ENCODE measurements around the gene SYT1. TPM values are rescaled to one million over a fixed set of nuclear protein-coding genes. Genes with fewer than 3 reads are reported as not detected.

Gene SYT1
- polyA plus RNA-seq, 2 donors = 0.04 to 0.09 TPM

DNA sequence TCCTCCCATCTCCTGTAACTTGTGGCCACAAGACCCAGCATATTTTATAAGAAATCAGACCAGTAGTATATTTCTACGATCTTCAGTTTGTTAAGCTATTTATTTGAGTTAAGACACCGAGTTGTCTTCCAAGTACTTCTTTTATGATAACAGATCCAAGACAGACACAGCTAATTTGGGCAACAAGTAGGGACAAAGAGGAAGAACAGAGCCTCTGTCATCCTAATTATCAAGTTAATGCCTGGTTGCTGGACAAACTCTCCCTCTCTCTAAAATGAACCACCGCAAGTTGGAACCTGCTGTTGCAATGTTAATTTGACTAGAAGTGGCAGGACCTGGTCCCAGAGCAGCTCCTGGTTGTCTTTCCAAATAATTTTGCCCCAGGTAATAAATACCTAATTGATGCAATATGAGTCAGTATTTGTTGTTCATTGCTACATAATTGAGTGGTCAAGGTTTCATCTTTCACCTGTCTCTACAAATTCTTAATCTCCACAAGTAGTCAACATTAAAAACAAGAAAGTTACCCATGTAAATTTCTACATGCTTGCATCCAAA, 502.5 kb downstream of the SYT1 start:
- 44 to 49% methylated on average over 3 of the region's 3 CpGs for WGBS, 2 donors
- Histone ChIP-seq H3K9me3 (ENCODE audit: control insufficient read depth in 2 of 2, insufficient read depth in 1 of 2, low read depth in 1 of 2, low read length in 1 of 2) (no peaks in the 10 kb centered on the region), H3K4me3 (ENCODE audit: low read depth in 1 of 2, low read length in 2 of 2) (no peak overlapping the region), H3K27ac (ENCODE audit: low read depth in 2 of 2, low read length in 1 of 2) (no peak overlapping the region), H3K36me3 (ENCODE audit: control insufficient read depth in 2 of 2, insufficient read depth in 2 of 2, low read length in 1 of 2) (no peaks in the 10 kb centered on the region), H3K27me3 (ENCODE audit: control insufficient read depth in 1 of 2, insufficient read depth in 2 of 2, low read length in 2 of 2) (no peaks in the 10 kb centered on the region), H3K4me1 (ENCODE audit: control insufficient read depth in 2 of 2, insufficient read depth in 2 of 2, low read length in 1 of 2) (no peaks in the 10 kb centered on the region)

DNA sequence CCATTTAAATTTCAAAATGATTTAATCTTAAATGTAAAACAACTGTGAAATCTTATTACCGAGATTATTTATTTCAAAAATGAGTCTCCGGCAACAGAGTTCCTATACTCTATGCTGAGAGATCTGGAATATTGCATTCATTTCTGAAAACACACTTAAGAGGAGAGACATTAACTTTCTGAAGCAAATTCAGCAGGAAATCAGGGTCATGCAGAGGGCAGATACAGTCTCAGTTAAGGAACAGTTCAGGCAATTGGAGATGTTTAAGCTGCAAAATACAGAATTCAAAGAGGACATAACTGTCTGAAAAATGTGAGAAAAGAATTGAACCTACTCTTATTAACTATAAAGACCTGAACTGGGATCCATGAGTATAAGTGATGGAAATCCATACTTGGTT, 505.4 kb downstream of the SYT1 start:
- H3K4me1 ChIP-seq (ENCODE audit: control insufficient read depth in 2 of 2, insufficient read depth in 2 of 2, low read length in 1 of 2) = no peaks in the 10 kb centered on the region
- 72 to 82% methylated on average over 2 of the region's 2 CpGs for WGBS, 2 donors
- H3K36me3 ChIP-seq (ENCODE audit: control insufficient read depth in 2 of 2, insufficient read depth in 2 of 2, low read length in 1 of 2) = no peaks in the 10 kb centered on the region
- H3K27ac ChIP-seq (ENCODE audit: low read depth in 2 of 2, low read length in 1 of 2) = no peak overlapping the region
- H3K27me3 ChIP-seq (ENCODE audit: control insufficient read depth in 1 of 2, insufficient read depth in 2 of 2, low read length in 2 of 2) = no peaks in the 10 kb centered on the region
- H3K9me3 ChIP-seq (ENCODE audit: control insufficient read depth in 2 of 2, insufficient read depth in 1 of 2, low read depth in 1 of 2, low read length in 1 of 2) = no peaks in the 10 kb centered on the region
- H3K4me3 ChIP-seq (ENCODE audit: low read depth in 1 of 2, low read length in 2 of 2) = no peak overlapping the region

DNA sequence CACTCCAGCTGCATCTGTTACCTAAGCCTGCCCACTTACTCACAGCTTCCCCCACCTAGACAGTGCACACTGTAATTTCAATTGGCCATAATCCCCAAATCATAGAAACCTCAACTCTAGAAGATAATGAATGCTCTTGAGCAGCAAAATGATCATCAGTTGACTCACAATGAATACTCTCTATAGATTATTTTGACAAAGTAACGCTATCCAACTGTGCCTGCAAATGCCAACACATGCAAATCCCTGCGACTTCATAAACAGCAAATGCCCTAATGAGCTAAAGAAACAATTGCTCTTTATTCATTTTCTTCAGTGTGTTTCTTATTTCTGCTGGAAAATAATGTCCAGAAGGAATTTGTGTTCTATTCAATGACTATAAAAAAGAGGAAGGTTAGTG, 506.7 kb downstream of the SYT1 start:
- H3K4me3 ChIP-seq (ENCODE audit: low read depth in 1 of 2, low read length in 2 of 2) = no peak overlapping the region
- no peaks in the 10 kb centered on the region for H3K9me3 ChIP-seq (ENCODE audit: control insufficient read depth in 2 of 2, insufficient read depth in 1 of 2, low read depth in 1 of 2, low read length in 1 of 2)
- no peaks in the 10 kb centered on the region for H3K27me3 ChIP-seq (ENCODE audit: control insufficient read depth in 1 of 2, insufficient read depth in 2 of 2, low read length in 2 of 2)
- H3K36me3 ChIP-seq (ENCODE audit: control insufficient read depth in 2 of 2, insufficient read depth in 2 of 2, low read length in 1 of 2) = no peaks in the 10 kb centered on the region
- no peaks in the 10 kb centered on the region for H3K4me1 ChIP-seq (ENCODE audit: control insufficient read depth in 2 of 2, insufficient read depth in 2 of 2, low read length in 1 of 2)
- WGBS, 2 donors = 77 to 80% methylated on average over 2 of the region's 2 CpGs
- no peak overlapping the region for H3K27ac ChIP-seq (ENCODE audit: low read depth in 2 of 2, low read length in 1 of 2)

DNA sequence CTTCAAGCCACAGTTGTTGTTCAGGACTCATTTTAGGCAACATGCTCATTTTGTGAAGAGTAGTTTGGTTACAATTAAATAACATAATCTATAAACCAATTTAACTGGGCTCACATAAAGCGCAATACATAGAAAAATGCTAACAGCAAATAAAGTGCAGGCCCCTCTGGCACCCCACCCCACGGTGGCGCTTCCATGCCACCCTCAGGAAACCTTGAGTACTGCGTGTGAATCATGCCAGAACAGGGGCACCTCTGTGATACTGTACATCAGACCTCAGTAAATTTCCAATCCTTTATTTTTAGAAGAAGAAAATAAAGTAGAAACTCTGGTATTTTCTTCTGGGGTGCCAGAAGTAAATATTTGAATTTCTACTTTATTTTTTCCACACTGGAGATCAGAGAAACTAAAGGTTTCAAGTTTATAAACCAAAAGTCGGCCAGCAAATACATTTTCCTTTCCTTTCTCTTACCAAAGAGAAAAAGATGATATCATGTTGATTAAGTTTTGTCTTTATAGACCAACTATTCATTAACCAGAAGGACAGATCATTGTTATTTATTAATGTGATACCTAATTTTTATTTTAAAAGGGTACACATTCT, 509.4 kb downstream of the SYT1 start:
- H3K27me3 ChIP-seq (ENCODE audit: control insufficient read depth in 1 of 2, insufficient read depth in 2 of 2, low read length in 2 of 2) = no peaks in the 10 kb centered on the region
- 61 to 62% methylated on average over 5 of the region's 5 CpGs for WGBS, 2 donors
- no peak overlapping the region for H3K4me3 ChIP-seq (ENCODE audit: low read depth in 1 of 2, low read length in 2 of 2)
- H3K9me3 ChIP-seq (ENCODE audit: control insufficient read depth in 2 of 2, insufficient read depth in 1 of 2, low read depth in 1 of 2, low read length in 1 of 2) = no peaks in the 10 kb centered on the region
- no peaks in the 10 kb centered on the region for H3K4me1 ChIP-seq (ENCODE audit: control insufficient read depth in 2 of 2, insufficient read depth in 2 of 2, low read length in 1 of 2)
- H3K27ac ChIP-seq (ENCODE audit: low read depth in 2 of 2, low read length in 1 of 2) = no peak overlapping the region
- H3K36me3 ChIP-seq (ENCODE audit: control insufficient read depth in 2 of 2, insufficient read depth in 2 of 2, low read length in 1 of 2) = no peaks in the 10 kb centered on the region

DNA sequence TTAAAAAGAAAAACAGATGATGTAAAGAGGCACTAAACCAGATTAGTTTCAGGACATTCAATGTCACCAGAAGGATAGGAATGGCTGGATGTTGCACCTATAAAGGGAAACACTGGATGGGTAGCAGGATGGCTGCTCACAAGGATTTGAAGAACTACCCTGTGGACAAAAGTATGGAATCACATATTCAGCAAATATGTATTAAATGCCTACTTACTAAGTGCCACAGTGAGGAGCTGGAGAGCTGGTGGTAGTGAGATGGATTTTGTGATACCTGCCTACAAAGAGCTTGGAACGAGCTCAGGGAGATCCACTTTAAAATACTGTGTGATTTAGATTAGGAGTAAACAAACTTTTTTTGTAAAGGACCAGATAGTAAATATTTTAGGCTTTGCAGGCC, 510.0 kb downstream of the SYT1 start:
- Histone ChIP-seq H3K4me3 (ENCODE audit: low read depth in 1 of 2, low read length in 2 of 2) (no peak overlapping the region), H3K4me1 (ENCODE audit: control insufficient read depth in 2 of 2, insufficient read depth in 2 of 2, low read length in 1 of 2) (no peaks in the 10 kb centered on the region), H3K27ac (ENCODE audit: low read depth in 2 of 2, low read length in 1 of 2) (no peak overlapping the region), H3K36me3 (ENCODE audit: control insufficient read depth in 2 of 2, insufficient read depth in 2 of 2, low read length in 1 of 2) (no peaks in the 10 kb centered on the region), H3K9me3 (ENCODE audit: control insufficient read depth in 2 of 2, insufficient read depth in 1 of 2, low read depth in 1 of 2, low read length in 1 of 2) (no peaks in the 10 kb centered on the region), H3K27me3 (ENCODE audit: control insufficient read depth in 1 of 2, insufficient read depth in 2 of 2, low read length in 2 of 2) (no peaks in the 10 kb centered on the region)
- 48 to 55% methylated on average over 1 of the region's 1 CpG for WGBS, 2 donors

DNA sequence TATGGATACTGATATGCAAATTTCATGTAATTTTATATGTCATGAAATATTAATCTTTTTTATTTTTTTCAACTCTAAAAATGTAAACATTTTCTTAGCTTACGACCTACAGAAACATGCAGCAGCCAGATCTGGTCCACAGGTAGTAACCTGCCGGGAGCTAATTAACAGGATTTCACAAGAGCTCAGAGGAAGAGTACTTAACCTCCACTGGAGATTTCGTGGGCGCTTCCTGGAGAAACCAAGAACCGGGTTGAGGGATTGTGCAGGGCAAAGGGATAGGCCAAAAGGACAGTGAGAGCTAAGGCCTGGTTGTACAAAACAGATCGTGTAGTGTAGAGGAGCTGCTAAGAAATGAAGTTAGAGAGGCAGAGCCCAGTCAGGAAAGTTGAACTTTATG, 510.5 kb downstream of the SYT1 start:
- WGBS, 2 donors = 53 to 57% methylated on average over 6 of the region's 6 CpGs
- no peak overlapping the region for H3K4me3 ChIP-seq (ENCODE audit: low read depth in 1 of 2, low read length in 2 of 2)
- H3K27ac ChIP-seq (ENCODE audit: low read depth in 2 of 2, low read length in 1 of 2) = no peak overlapping the region
- no peaks in the 10 kb centered on the region for H3K9me3 ChIP-seq (ENCODE audit: control insufficient read depth in 2 of 2, insufficient read depth in 1 of 2, low read depth in 1 of 2, low read length in 1 of 2)
- no peaks in the 10 kb centered on the region for H3K4me1 ChIP-seq (ENCODE audit: control insufficient read depth in 2 of 2, insufficient read depth in 2 of 2, low read length in 1 of 2)
- no peaks in the 10 kb centered on the region for H3K27me3 ChIP-seq (ENCODE audit: control insufficient read depth in 1 of 2, insufficient read depth in 2 of 2, low read length in 2 of 2)
- H3K36me3 ChIP-seq (ENCODE audit: control insufficient read depth in 2 of 2, insufficient read depth in 2 of 2, low read length in 1 of 2) = no peaks in the 10 kb centered on the region

DNA sequence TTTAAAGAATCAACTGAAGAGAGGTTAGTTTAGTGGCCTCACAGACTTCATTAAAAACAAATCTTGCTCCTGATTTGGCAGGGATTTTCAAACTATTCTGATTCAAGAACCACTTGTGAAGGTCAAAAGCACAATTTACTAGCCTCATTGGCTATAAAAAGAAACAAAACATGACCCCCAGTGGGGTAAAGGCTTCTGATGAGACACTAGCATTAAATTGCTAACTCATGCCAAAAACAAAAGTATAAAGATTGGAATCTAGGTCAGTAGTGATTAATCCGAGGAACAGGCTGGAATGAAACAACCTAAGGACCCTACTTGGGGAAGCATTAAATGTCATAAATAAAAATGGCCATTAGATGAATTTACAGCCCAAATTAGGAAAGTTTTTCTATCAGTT, 513.9 kb downstream of the SYT1 start:
- 51 to 52% methylated on average over 1 of the region's 1 CpG for WGBS, 2 donors
- Histone ChIP-seq H3K27ac (ENCODE audit: low read depth in 2 of 2, low read length in 1 of 2) (no peak overlapping the region), H3K36me3 (ENCODE audit: control insufficient read depth in 2 of 2, insufficient read depth in 2 of 2, low read length in 1 of 2) (no peaks in the 10 kb centered on the region), H3K4me3 (ENCODE audit: low read depth in 1 of 2, low read length in 2 of 2) (no peak overlapping the region), H3K4me1 (ENCODE audit: control insufficient read depth in 2 of 2, insufficient read depth in 2 of 2, low read length in 1 of 2) (no peaks in the 10 kb centered on the region), H3K9me3 (ENCODE audit: control insufficient read depth in 2 of 2, insufficient read depth in 1 of 2, low read depth in 1 of 2, low read length in 1 of 2) (no peaks in the 10 kb centered on the region), H3K27me3 (ENCODE audit: control insufficient read depth in 1 of 2, insufficient read depth in 2 of 2, low read length in 2 of 2) (no peaks in the 10 kb centered on the region)

DNA sequence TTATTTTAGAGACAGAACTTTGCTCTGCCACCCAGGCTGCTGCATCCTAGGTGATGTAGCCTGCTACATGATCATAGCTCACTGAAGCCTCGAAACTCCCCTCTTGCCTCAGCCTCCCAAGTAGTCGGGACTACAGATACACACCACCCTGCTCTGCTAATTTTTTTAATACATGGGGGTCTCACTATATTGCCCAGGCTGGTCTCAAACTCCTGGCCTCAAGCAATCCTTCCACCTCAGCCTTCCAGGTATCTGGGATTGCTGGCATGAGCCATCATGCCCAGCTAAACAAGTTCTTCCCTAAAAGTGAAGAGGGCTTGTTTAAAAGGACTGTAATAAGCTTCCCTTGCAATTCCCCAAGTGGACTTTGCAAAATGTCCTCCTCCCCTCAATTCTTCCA, 515.8 kb downstream of the SYT1 start:
- H3K36me3 ChIP-seq (ENCODE audit: control insufficient read depth in 2 of 2, insufficient read depth in 2 of 2, low read length in 1 of 2) = no peaks in the 10 kb centered on the region
- H3K27ac ChIP-seq (ENCODE audit: low read depth in 2 of 2, low read length in 1 of 2) = no peak overlapping the region
- H3K4me1 ChIP-seq (ENCODE audit: control insufficient read depth in 2 of 2, insufficient read depth in 2 of 2, low read length in 1 of 2) = no peaks in the 10 kb centered on the region
- H3K9me3 ChIP-seq (ENCODE audit: control insufficient read depth in 2 of 2, insufficient read depth in 1 of 2, low read depth in 1 of 2, low read length in 1 of 2) = no peaks in the 10 kb centered on the region
- H3K27me3 ChIP-seq (ENCODE audit: control insufficient read depth in 1 of 2, insufficient read depth in 2 of 2, low read length in 2 of 2) = no peaks in the 10 kb centered on the region
- H3K4me3 ChIP-seq (ENCODE audit: low read depth in 1 of 2, low read length in 2 of 2) = no peak overlapping the region
- 72 to 91% methylated on average over 2 of the region's 2 CpGs for WGBS, 2 donors

DNA sequence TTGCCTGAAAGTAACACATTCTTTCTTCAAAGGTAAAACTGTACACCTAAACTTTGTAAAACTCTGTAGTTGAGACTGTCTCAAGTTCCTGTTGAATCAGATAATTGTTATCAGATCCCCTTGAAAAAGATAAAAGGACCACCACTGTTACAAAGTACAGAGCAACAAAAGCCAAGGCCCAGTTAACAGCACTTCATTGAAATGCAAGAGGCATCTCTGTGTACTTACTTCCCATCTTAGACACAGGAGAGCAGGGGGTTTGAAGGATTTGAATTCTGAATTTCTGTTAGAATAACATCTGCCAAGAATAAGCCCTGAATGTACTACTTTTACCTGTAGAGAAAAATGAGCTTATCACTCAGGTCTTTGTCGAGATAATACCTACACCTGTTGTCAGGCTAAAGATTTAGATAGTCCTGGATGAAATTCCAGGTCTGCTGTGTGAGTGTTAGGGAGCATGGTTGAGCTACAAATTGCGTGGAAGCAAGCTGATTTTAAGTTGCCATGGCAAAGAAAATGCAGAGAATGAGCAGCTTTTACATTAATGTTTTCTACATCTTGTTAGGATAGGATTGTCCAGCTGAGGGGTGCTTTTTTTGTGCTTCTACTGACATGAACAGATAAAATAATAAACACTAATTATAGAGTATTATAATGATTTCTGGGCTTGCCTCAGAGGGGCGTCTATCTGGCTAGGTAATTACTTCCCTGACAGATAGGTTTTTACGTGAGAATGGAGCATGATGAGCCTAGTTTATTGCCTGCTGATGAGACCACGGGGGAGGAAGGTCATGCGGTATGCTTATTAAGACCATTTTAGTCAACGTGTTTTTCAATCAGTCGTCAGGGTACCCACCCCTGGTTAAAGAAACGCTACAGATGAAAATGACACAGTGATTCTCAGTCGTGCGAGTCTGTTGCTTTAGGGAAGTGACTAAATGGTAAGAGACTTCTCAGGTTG, 517.0 kb downstream of the SYT1 start:
- Histone ChIP-seq H3K27ac (ENCODE audit: low read depth in 2 of 2, low read length in 1 of 2) (no peak overlapping the region), H3K9me3 (ENCODE audit: control insufficient read depth in 2 of 2, insufficient read depth in 1 of 2, low read depth in 1 of 2, low read length in 1 of 2) (no peaks in the 10 kb centered on the region), H3K36me3 (ENCODE audit: control insufficient read depth in 2 of 2, insufficient read depth in 2 of 2, low read length in 1 of 2) (no peaks in the 10 kb centered on the region), H3K4me3 (ENCODE audit: low read depth in 1 of 2, low read length in 2 of 2) (no peak overlapping the region), H3K4me1 (ENCODE audit: control insufficient read depth in 2 of 2, insufficient read depth in 2 of 2, low read length in 1 of 2) (no peaks in the 10 kb centered on the region), H3K27me3 (ENCODE audit: control insufficient read depth in 1 of 2, insufficient read depth in 2 of 2, low read length in 2 of 2) (no peaks in the 10 kb centered on the region)
- 63 to 71% methylated on average over 11 of the region's 11 CpGs for WGBS, 2 donors

Data from esophagus (tissue), 2 donors.